ENCODE data around the gene MPO.

Gene MPO

DNA sequence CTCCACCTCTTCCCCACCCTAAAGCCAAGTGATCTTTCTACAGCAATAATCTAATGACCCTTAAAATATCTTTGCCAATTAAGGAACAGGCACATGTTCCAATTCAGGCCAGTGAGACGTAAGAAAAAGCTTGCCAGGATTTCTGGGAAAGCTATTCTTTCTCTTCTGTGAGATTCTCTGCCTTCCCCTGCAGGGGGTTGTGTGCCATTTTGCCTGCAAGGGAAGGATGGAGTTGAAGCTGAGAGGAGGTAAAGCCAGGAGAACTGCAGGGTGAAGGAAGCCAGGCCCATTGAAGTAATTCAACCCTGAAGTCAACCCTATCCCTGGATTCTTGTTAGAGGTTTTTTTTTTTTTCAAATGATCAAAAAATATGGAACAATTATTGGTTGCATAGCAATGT lies 51.4 kb downstream of the MPO start:
- no peak for DNase-seq

DNA sequence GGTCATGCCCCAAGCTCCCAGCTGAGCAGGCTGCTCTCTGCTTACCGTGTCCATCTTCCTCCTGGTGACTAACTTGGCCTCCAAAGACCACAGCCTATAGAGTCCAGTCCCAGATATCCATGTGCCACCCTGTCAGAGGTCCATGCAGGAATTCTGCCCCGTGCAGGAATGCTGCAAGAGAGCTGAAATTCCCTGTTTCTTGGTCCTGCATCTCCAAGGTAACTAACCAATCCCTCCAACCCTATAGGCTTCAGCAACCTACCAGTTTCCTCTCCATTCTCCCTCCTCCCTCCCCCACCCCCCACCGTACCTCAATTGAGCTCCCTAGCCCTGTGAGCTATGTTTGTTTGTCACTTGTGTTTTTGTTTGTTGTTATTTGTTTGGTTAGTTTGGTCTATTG lies 52.1 kb downstream of the MPO start:
- no peak for DNase-seq

DNA sequence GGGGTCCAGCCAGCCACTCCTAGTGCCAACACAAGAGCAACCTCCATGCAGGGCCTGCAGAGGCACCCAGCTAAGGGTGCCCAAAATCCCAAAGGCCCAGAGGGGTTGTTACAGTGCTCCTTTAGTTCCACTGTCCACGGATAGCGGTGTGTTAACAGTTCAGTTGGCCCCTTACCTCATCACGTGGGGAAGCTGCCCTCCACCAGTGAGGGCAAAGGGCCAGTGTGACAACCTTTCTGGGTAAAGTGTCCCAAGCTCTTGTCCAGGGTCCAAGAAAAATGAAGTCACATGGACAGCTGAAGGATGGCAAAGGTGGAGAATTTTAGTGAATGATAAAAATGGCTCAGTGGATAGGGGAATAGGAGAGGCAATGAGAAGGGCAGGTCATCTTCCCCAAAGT lies 53.0 kb downstream of the MPO start:
- no peak for DNase-seq

DNA sequence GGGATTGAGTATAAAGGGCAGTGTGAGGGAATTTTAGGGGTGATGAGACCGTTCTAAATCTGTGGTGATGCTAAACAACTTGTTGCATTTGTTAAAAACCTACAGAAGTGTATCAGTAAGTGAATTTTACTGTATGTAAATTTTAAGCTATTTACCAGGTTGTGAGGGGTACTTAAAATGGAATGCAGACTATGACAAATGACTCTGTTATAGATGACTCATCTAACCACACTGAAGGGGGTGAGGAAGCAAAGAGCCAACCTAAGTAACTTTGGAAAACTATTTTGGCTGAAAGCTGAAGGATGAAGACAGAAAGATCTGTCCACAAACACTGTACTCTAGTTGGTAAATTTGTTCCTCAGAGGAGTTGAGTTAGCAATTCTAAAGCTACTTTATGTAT lies 56.4 kb downstream of the MPO start:
- no peak for DNase-seq

Data from stimulated activated CD4-positive, alpha-beta T cell treated with anti-CD3 and anti-CD28 coated beads, Interleukin-1b, Interleukin-23, amount 100 ng/mL, for 48 hours (primary cell).